ENCODE measurements around the gene GABPB2.

The GABPB2 gene

GRCh38 chr1:151133018-151133806 lies 62.7 kb downstream of the GABPB2 start:
- DNase-seq (ENCODE audit: low read depth): no peak

GRCh38 chr1:151134396-151134795 lies 63.8 kb downstream of the GABPB2 start:
- DNase-seq (ENCODE audit: low read depth): no peak

- no peak for DNase-seq (ENCODE audit: low read depth)
Observed at GRCh38 chr1:151134991-151135390, 64.4 kb downstream of the GABPB2 start.

GRCh38 chr1:151135433-151136385 lies 65.1 kb downstream of the GABPB2 start:
- no peak for DNase-seq (ENCODE audit: low read depth)

GRCh38 chr1:151137789-151138188 lies 67.2 kb downstream of the GABPB2 start:
- DNase-seq (ENCODE audit: low read depth): no peak

- no peak for DNase-seq (ENCODE audit: low read depth)
Observed at GRCh38 chr1:151142411-151143056, 72.0 kb downstream of the GABPB2 start.

- no peak for DNase-seq (ENCODE audit: low read depth)
Observed at GRCh38 chr1:151143057-151143435, 72.5 kb downstream of the GABPB2 start.

- DNase-seq (ENCODE audit: low read depth): no peak
Observed at GRCh38 chr1:151143986-151144385, 73.4 kb downstream of the GABPB2 start.

- no peak for DNase-seq (ENCODE audit: low read depth)
Observed at GRCh38 chr1:151144474-151145303, 74.1 kb downstream of the GABPB2 start.

GRCh38 chr1:151145304-151146071 lies 74.9 kb downstream of the GABPB2 start:
- DNase-seq (ENCODE audit: low read depth): peak; percentile 9

GRCh38 chr1:151146072-151146411 lies 75.5 kb downstream of the GABPB2 start:
- no peak for DNase-seq (ENCODE audit: low read depth)

- DNase-seq (ENCODE audit: low read depth): peak; percentile 91
Observed at GRCh38 chr1:151146412-151147131, 76.0 kb downstream of the GABPB2 start, which contains the start of gene SEMA6C. SEMA6C (minus strand) TSS chr1:151146631; CDS start chr1:151142621, 4,010 bp downstream.

- no peak for DNase-seq (ENCODE audit: low read depth)
Observed at GRCh38 chr1:151147132-151147503, 76.6 kb downstream of the GABPB2 start.

GRCh38 chr1:151147665-151148064 lies 77.1 kb downstream of the GABPB2 start:
- no peak for DNase-seq (ENCODE audit: low read depth)

GRCh38 chr1:151156515-151156819 lies 85.9 kb downstream of the GABPB2 start, which contains the start of gene TNFAIP8L2:
TNFAIP8L2 (plus strand) TSS chr1:151156649; CDS start chr1:151158698, 2,049 bp downstream.
- DNase-seq (ENCODE audit: low read depth): no peak

- no peak for DNase-seq (ENCODE audit: low read depth)
Observed at GRCh38 chr1:151157067-151157531, 86.5 kb downstream of the GABPB2 start.

GRCh38 chr1:151158326-151158725 lies 87.8 kb downstream of the GABPB2 start:
- no peak for DNase-seq (ENCODE audit: low read depth)

- DNase-seq (ENCODE audit: low read depth): no peak
Observed at GRCh38 chr1:151158751-151159251, 88.2 kb downstream of the GABPB2 start.

- DNase-seq (ENCODE audit: low read depth): no peak
Observed at GRCh38 chr1:151159373-151159772, 88.8 kb downstream of the GABPB2 start.

GRCh38 chr1:151164732-151165280 lies 94.2 kb downstream of the GABPB2 start:
- DNase-seq (ENCODE audit: low read depth): peak; percentile 14

Measured in fibroblast of gingiva (primary cell).